Sigmoid colon (tissue), 7 donors: Measurements from ENCODE around the gene ZDHHC6. TPM values are rescaled to one million over a fixed set of nuclear protein-coding genes. Genes with fewer than 3 reads are reported as not detected.
A peak's percentile ranks its signal among the peaks of the same experiment; 100 is the strongest.

Experiments used
- DNase-seq: peaks from one replicate; pipeline ENCODE4 v3.0.0-alpha.2; 2019
- H3K27ac ChIP-seq, 4 donors: fragments of 200-600 bp; sonication (generic); one replicate each; pipeline ENCODE4 v1.5.1; 2016 to 2019; ENCODE audit warnings: mild to moderate bottlenecking in 1 of 4
- H3K27me3 ChIP-seq, 3 donors: fragments of 200-600 bp; sonication (generic); one replicate each; pipeline ENCODE4 v1.5.1; 2019; ENCODE audit warnings: mild to moderate bottlenecking in 1 of 3
- H3K36me3 ChIP-seq, 4 donors: fragments of 200-600 bp; sonication (generic); one replicate each; pipeline ENCODE4 v1.5.1; 2016 to 2019
- H3K4me1 ChIP-seq, 4 donors: fragments of 200-600 bp; sonication (generic); one replicate each; pipeline ENCODE4 v1.5.1; 2017 to 2019
- H3K4me3 ChIP-seq, 4 donors: fragments of 200-600 bp; sonication (generic); one replicate each; pipeline ENCODE4 v1.5.1; 2017 to 2019; ENCODE audit warnings: mild to moderate bottlenecking in 2 of 4, moderate library complexity in 1 of 4
- H3K9me3 ChIP-seq, 4 donors: fragments of 200-600 bp in 3 of 4; sonication (generic) in 3 of 4; one replicate each; pipeline versions ENCODE4 v1.5.1 to v1.6.1; 2013 to 2019
- EP300 ChIP-seq, 4 donors: sonication (generic); formaldehyde crosslinking; IDR thresholded peaks; one replicate each; pipeline ENCODE4 v1.6.1; 2017; ENCODE audit warnings: antibody characterized with exemption in 4 of 4
- POLR2A ChIP-seq, 2 donors: fragments of 450-650 bp; IDR thresholded peaks; one replicate each; pipeline ENCODE4 v1.6.1; 2016; ENCODE audit warnings: antibody characterized with exemption in 2 of 2, mild to moderate bottlenecking in 2 of 2, moderate library complexity in 2 of 2
- POLR2AphosphoS5 ChIP-seq, 4 donors: sonication (generic); formaldehyde crosslinking; IDR thresholded peaks; one replicate each; pipeline ENCODE4 v1.6.1; 2017; ENCODE audit warnings: antibody characterized with exemption in 4 of 4
- WGBS, 2 donors: extraction: QIAGEN DNeasy Blood & Tissue Kit; methylation state at CpG; one replicate each; pipeline ENCODE4 v1.1.7; 2013; 5-methylcytosine and 5-hydroxymethylcytosine counted together
- intact Hi-C: fragments of 100-400 bp; cut with DNase I; formaldehyde crosslinking; loops from one replicate; pipeline ENCODE4 v1.15.1; 2023
- polyA plus RNA-seq, 3 donors: library from polyadenylated mRNA; stranded (reverse); fragments of 200-250 nt; gene quantifications; one replicate each; pipeline ENCODE4 v1.2.3, GENCODE V29; 2013
- total RNA-seq, 4 donors: library from RNA; depleted of rRNA; stranded (reverse); fragments of >200 nt; gene quantifications; one replicate each; pipeline ENCODE4 v1.1.0, GENCODE V29; 2016
- TF ChIP-seq, protein P1 (sequence below), 4 experiments: fragments of 450-650 bp in 3 of 4; fragments of 200-600 bp in 1 of 4; IDR thresholded peaks; one replicate each; pipeline ENCODE4 v1.5.1; 2016 to 2019; ENCODE audit warnings: antibody characterized with exemption in 4 of 4, mild to moderate bottlenecking in 3 of 4, moderate library complexity in 2 of 4
- donor health status: healthy with polysubstance abuse.
- donor health status: Bipolar disorder and iron deficiency.
- donor health status: healthy.

The ZDHHC6 gene
- total and polyA plus RNA-seq, 7 donors, result 16.7 to 35.0 (median 22.9) TPM

DNA sequence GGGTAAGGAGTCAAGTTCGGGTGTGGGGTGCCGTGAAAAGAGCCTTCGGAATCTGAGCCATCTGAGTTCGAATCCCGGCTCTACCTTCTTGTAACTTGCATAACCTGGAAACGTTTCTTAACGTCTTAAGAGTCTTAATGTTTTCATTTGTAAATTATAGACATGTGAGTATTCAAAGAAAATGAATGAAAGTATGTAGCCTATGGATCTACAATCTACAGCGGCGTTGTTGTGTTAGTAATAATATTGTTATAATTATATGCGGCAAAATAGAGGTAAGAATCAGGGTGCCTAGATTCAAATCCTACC lies 860 bp upstream of the ZDHHC6 start:
- WGBS, 2 donors, result 1 to 3% methylated on average over 10 of the region's 10 CpGs
- intact Hi-C loops, result loop anchor here (5.0 kb wide), 1 partner anchor 265 kb away; the partner anchor contains the start of gene GPAM
- no peaks in the 10 kb centered on the region for H3K9me3 ChIP-seq
- peak overlapping the region; percentile 66 to 91 (median 79) for H3K4me3 ChIP-seq
- H3K36me3 ChIP-seq, result peaks cover 0 to 19% (median 0%) of the 10 kb centered on the region in 4 donors
- H3K4me1 ChIP-seq, result peaks cover 0 to 28% (median 25%) of the 10 kb centered on the region in 4 donors
- no peak for DNase-seq
- H3K27me3 ChIP-seq, result no peaks in the 10 kb centered on the region
- H3K27ac ChIP-seq, result peak overlapping the region; percentile 86 to 92 (median 89)
- TF ChIP-seq, protein P1, sequence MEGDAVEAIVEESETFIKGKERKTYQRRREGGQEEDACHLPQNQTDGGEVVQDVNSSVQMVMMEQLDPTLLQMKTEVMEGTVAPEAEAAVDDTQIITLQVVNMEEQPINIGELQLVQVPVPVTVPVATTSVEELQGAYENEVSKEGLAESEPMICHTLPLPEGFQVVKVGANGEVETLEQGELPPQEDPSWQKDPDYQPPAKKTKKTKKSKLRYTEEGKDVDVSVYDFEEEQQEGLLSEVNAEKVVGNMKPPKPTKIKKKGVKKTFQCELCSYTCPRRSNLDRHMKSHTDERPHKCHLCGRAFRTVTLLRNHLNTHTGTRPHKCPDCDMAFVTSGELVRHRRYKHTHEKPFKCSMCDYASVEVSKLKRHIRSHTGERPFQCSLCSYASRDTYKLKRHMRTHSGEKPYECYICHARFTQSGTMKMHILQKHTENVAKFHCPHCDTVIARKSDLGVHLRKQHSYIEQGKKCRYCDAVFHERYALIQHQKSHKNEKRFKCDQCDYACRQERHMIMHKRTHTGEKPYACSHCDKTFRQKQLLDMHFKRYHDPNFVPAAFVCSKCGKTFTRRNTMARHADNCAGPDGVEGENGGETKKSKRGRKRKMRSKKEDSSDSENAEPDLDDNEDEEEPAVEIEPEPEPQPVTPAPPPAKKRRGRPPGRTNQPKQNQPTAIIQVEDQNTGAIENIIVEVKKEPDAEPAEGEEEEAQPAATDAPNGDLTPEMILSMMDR (IDR thresholded peaks at IDR 0.05), result no peak
- TF ChIP-seq POLR2AphosphoS5 (IDR thresholded peaks at IDR 0.05) (no peak), POLR2A (IDR thresholded peaks at IDR 0.05) (no peak), EP300 (IDR thresholded peaks at IDR 0.05) (no peak)

DNA sequence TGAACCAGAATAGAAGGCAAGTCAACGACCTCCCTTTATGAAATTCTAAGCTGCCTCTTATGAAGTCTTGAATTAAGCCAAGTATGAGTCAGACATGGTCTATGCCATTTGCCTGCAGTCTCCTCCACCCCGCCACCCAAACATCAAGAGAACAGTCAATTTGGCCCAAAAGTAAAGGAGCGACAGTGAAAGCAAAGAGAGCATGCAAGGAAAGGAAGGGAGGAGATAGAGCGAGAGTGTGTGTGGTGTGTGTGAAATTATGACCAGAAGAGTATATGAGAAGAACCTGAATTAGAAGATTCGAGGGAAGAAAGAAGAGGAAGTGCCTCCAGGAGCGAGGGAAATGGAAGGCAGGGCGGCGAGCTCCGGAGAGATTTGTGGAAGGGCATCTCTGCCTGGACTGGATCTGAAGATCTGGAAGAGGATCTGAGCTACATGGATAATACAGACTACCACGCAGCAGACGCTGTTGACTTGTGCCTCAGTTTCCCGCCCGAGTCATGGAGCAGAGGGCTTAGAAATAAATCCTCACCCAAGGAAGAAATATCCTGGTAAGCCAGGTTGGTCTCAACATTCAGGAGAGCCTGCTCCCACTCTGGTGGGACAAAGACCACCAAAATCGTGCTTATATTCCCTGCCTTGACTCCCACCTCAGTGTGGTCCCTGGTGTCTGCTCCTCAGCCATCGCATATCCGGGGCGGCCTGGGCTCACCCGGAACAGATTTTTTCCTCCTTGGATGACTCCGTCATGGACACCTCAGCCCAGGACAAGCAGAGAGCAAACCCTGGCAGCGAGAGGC lies 459 bp downstream of the ZDHHC6 start:
- TF ChIP-seq POLR2A (IDR thresholded peaks at IDR 0.05) (peak; percentile 16 to 48), POLR2AphosphoS5 (IDR thresholded peaks at IDR 0.05) (no peak)
- TF ChIP-seq, protein P1 (IDR thresholded peaks at IDR 0.05), result no peak
- intact Hi-C loops, result loop anchor here (5.0 kb wide), 1 partner anchor 264 kb away; the partner anchor contains the start of gene GPAM
- WGBS, 2 donors, result 1 to 5% methylated on average over 20 of the region's 20 CpGs
- Histone ChIP-seq H3K27ac (peak overlapping the region; percentile 86 to 92 (median 89)), H3K9me3 (no peaks in the 10 kb centered on the region), H3K27me3 (no peaks in the 10 kb centered on the region), H3K4me1 (peaks cover 0 to 28% (median 25%) of the 10 kb centered on the region in 4 donors), H3K4me3 (peak overlapping the region; percentile 66 to 91 (median 79)), H3K36me3 (peaks cover 0 to 32% (median 3%) of the 10 kb centered on the region in 4 donors)
- no peak for DNase-seq

DNA sequence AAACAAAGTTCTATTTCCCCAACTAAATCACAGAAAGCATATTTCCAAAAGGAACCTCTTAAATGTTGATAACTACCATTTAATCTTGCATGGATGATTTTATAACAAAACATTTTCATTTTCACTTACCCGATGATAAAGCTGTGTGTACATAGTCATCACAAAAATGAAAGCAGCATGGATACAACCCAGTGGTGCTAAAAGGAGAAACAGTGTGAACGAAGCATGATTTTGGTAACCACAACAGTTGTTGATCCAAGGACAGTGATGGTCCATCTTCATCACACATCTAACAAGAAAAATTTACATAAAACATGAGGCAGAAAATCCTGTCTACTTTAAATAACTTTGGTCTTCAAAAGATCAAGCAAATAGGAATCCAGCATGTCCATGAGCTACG lies 4.7 kb downstream of the ZDHHC6 start:
- Histone ChIP-seq H3K27ac (no peak overlapping the region), H3K4me1 (peaks cover 0 to 14% (median 10%) of the 10 kb centered on the region in 4 donors), H3K4me3 (no peak overlapping the region), H3K9me3 (no peaks in the 10 kb centered on the region), H3K36me3 (peaks cover 0 to 73% (median 18%) of the 10 kb centered on the region in 4 donors), H3K27me3 (no peaks in the 10 kb centered on the region)
- DNase-seq, result no peak
- intact Hi-C loops, result no loop called here
- TF ChIP-seq, protein P1 (IDR thresholded peaks at IDR 0.05), result no peak
- no peak for TF ChIP-seq EP300 (IDR thresholded peaks at IDR 0.05)
- TF ChIP-seq POLR2AphosphoS5 (IDR thresholded peaks at IDR 0.05), result no peak
- no peak for TF ChIP-seq POLR2A (IDR thresholded peaks at IDR 0.05)
- WGBS, 2 donors, result 26 to 52% methylated on average over 3 of the region's 3 CpGs

DNA sequence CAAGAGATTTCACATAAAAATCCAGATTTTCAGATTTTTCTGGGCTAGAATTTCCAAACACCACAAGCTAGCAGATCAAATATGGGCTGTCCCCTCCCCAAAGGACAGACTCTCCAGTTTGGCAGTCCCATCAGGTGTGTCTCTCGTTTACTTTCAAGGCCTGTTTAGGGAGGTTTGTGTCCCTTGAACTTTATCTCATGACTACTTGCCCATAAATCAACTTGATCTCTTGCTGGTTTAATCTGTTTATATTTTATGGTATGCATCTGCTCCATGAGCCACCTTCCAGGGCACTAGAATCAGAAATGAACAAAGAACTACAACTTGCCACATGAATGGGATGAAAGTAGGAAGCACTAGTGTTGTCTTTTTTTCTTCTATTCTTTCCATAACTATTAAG lies 5.2 kb downstream of the ZDHHC6 start:
- WGBS, 2 donors, result 22 to 65% methylated on average over 1 of the region's 1 CpG
- Histone ChIP-seq H3K4me3 (no peak overlapping the region), H3K27ac (no peak overlapping the region), H3K9me3 (no peaks in the 10 kb centered on the region), H3K27me3 (no peaks in the 10 kb centered on the region), H3K4me1 (peaks cover 0 to 14% (median 10%) of the 10 kb centered on the region in 4 donors), H3K36me3 (peaks cover 0 to 78% (median 20%) of the 10 kb centered on the region in 4 donors)
- no peak for DNase-seq
- intact Hi-C loops, result no loop called here
- TF ChIP-seq EP300 (IDR thresholded peaks at IDR 0.05) (no peak), POLR2AphosphoS5 (IDR thresholded peaks at IDR 0.05) (no peak), POLR2A (IDR thresholded peaks at IDR 0.05) (no peak)
- TF ChIP-seq, protein P1 (IDR thresholded peaks at IDR 0.05), result no peak
